GM21447 (cell line): ENCODE measurements around the gene KRT86.

Experiments
- ATAC-seq: cut with Tn5 transposase; IDR thresholded peaks from one replicate; pipeline ENCODE4 v1.9.1; 2021; ENCODE audit not compliant: unreplicated experiment

The KRT86 gene

DNA sequence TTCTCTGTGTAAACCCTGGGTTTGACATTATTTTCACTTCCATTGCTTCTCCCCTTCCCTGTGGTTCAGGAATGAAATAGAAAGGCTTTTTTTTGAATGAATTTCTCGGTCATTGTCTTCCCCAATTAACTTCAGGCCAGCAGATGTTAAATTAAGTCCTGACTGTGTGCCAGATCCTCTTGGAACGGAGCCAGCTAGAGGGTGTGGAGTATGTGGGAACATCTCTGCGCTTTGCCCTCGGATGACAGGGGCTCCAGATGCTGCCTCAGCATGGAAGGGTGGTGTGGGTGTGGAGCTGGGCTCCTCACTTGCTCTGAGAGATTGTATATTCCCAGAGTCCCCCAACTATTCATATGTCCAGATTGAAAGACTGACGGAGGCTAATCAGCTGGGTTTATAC lies 79.8 kb downstream of the KRT86 start:
- ATAC-seq = no peak

GRCh38 chr12:52355176-52355575 lies 80.7 kb downstream of the KRT86 start:
- ATAC-seq = no peak

- no peak for ATAC-seq
Measured at GRCh38 chr12:52356031-52356761, 81.8 kb downstream of the KRT86 start.

DNA sequence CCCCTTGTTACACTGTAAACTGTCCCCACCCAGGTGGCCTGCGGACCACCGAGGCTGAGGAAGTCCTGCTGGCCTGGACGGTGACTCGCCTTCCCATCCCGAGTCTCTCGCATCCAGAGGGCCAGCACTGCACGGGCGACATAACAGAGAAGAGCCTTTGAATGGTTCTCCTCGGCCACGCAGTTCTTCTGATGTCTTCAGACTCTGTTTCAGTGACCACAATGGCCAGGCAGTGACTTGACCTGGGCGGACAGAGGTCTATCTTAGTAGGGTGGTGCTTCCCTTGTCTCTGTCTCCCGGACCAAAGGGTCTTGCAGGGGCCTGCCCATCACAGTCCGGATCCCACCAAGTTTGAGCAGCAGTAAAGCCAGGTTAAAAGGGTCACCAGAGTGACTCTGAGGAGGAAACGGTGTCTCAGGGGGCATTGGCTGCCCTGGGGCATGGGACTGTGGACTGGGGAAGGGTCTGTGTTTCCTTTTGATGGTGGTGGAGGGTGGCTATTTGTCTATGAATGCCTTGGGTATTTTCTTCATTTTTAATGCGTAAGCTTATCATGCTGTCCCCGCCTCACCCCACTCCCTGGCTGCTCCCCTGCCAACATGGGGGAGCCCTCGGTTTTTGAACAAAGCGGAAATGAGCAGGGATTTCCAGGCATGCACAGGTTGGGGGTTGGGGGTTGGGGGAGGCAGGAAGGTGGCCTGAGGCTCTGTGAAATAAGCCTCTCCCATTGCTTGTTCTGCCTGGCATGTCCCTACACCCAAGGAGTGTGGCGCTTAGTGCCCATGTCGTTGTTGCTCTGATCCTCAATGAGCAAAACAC lies 82.5 kb downstream of the KRT86 start:
- ATAC-seq = no peak
